PFSK-1 (cell line): ENCODE measurements around the gene ZNF385D.

Experiments used
- FOXP2 ChIP-seq: optimal IDR thresholded peaks from 2 replicates; pipeline ENCODE3; 2011; ENCODE audit warnings: borderline replicate concordance, control low read depth, inconsistent platforms; ENCODE audit not compliant: insufficient read depth; ENCODE audit errors: extremely low read length, extremely low read depth
- POLR2AphosphoS5 ChIP-seq: IDR thresholded peaks from 2 replicates; pipeline ENCODE4 v1.6.1; 2012; ENCODE audit warnings: low read depth, mild to moderate bottlenecking, control low read depth, low read length, moderate library complexity
- SIN3A ChIP-seq: IDR thresholded peaks from 2 replicates; pipeline ENCODE4 v1.6.1; 2012; ENCODE audit warnings: mild to moderate bottlenecking, low read length, moderate library complexity, borderline replicate concordance; ENCODE audit not compliant: insufficient read depth
- TAF1 ChIP-seq: IDR thresholded peaks from 2 replicates; pipeline ENCODE4 v1.6.1; 2012; ENCODE audit warnings: low read length, control low read depth, borderline replicate concordance; ENCODE audit not compliant: insufficient read depth
- TF ChIP-seq, protein P1 (sequence below), 2 experiments: IDR thresholded peaks; 2 replicates each; pipeline versions ENCODE4 v1.6.1 to v1.8.0; 2011 to 2012; ENCODE audit warnings: low read depth in 2 of 2, low read length in 2 of 2, control low read depth in 1 of 2, inconsistent platforms in 1 of 2, mild to moderate bottlenecking in 1 of 2, moderate library complexity in 1 of 2; ENCODE audit not compliant: insufficient read depth in 1 of 2

DNA sequence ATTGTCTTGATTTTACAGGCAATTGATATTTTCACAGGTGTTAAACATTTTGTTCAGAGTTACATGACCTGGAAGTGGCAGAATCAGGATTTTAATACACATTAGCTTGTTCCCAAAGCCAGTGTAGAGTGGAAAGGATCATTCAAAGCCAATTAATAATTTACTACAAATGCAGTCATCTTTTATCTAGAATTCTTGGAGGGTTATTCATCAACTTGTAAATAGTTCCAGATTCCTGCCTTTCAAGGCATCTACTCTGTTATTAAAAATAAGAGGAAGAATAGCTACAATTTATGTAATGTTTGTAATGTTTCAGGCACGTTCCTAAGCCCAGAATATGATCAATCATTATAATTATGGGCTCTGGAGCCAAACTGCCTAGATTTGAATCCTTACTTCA, 358.5 kb downstream of the ZNF385D start:
- TF ChIP-seq TAF1 (no peak), POLR2AphosphoS5 (no peak), FOXP2 (no peak), SIN3A (no peak)
- TF ChIP-seq, protein P1, sequence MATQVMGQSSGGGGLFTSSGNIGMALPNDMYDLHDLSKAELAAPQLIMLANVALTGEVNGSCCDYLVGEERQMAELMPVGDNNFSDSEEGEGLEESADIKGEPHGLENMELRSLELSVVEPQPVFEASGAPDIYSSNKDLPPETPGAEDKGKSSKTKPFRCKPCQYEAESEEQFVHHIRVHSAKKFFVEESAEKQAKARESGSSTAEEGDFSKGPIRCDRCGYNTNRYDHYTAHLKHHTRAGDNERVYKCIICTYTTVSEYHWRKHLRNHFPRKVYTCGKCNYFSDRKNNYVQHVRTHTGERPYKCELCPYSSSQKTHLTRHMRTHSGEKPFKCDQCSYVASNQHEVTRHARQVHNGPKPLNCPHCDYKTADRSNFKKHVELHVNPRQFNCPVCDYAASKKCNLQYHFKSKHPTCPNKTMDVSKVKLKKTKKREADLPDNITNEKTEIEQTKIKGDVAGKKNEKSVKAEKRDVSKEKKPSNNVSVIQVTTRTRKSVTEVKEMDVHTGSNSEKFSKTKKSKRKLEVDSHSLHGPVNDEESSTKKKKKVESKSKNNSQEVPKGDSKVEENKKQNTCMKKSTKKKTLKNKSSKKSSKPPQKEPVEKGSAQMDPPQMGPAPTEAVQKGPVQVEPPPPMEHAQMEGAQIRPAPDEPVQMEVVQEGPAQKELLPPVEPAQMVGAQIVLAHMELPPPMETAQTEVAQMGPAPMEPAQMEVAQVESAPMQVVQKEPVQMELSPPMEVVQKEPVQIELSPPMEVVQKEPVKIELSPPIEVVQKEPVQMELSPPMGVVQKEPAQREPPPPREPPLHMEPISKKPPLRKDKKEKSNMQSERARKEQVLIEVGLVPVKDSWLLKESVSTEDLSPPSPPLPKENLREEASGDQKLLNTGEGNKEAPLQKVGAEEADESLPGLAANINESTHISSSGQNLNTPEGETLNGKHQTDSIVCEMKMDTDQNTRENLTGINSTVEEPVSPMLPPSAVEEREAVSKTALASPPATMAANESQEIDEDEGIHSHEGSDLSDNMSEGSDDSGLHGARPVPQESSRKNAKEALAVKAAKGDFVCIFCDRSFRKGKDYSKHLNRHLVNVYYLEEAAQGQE (IDR thresholded peaks at IDR 0.05; ENCODE audit: insufficient read depth in 1 of 2, low read depth in 2 of 2, low read length in 2 of 2): no peak
